ENCODE data around the gene ADAM12.
"Not testable (repeated sequence)": the region's sequence is repeated elsewhere in the genome, so short reads cannot be mapped to it uniquely, and the experiment has no call there.

The ADAM12 gene

DNA sequence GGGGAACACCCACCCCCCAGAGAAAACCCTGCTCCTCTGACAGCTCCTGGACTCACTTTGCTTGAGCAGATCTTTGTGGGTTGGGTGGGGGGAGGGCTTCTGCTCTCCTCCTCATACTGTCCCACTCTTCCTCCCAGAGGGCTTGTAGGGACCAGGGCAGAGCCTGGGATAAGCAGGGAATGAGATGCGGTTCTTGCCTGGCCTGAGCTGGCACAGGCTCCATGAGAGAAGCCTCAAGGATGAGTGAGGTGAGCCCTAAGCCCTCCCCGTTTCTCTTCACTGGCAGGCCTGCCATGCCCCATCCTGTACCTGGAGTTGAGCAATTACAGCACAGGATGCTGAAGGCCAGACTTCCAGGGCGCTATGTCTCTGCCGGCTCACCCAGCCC is 134.7 kb downstream of the ADAM12 start:
- in situ Hi-C loops (cut with HindIII; ENCODE audit: low sequenced_read_pairs), result no loop called here
- TF ChIP-seq, protein P1, sequence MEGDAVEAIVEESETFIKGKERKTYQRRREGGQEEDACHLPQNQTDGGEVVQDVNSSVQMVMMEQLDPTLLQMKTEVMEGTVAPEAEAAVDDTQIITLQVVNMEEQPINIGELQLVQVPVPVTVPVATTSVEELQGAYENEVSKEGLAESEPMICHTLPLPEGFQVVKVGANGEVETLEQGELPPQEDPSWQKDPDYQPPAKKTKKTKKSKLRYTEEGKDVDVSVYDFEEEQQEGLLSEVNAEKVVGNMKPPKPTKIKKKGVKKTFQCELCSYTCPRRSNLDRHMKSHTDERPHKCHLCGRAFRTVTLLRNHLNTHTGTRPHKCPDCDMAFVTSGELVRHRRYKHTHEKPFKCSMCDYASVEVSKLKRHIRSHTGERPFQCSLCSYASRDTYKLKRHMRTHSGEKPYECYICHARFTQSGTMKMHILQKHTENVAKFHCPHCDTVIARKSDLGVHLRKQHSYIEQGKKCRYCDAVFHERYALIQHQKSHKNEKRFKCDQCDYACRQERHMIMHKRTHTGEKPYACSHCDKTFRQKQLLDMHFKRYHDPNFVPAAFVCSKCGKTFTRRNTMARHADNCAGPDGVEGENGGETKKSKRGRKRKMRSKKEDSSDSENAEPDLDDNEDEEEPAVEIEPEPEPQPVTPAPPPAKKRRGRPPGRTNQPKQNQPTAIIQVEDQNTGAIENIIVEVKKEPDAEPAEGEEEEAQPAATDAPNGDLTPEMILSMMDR (IDR thresholded peaks at IDR 0.05; ENCODE audit: low read depth, low read length, missing control alignments), result no peak
- DNase-seq (ENCODE audit: low read depth), result no peak
- H3K4me3 ChIP-seq (ENCODE audit: low read depth, low read length), result no peak overlapping the region

DNA sequence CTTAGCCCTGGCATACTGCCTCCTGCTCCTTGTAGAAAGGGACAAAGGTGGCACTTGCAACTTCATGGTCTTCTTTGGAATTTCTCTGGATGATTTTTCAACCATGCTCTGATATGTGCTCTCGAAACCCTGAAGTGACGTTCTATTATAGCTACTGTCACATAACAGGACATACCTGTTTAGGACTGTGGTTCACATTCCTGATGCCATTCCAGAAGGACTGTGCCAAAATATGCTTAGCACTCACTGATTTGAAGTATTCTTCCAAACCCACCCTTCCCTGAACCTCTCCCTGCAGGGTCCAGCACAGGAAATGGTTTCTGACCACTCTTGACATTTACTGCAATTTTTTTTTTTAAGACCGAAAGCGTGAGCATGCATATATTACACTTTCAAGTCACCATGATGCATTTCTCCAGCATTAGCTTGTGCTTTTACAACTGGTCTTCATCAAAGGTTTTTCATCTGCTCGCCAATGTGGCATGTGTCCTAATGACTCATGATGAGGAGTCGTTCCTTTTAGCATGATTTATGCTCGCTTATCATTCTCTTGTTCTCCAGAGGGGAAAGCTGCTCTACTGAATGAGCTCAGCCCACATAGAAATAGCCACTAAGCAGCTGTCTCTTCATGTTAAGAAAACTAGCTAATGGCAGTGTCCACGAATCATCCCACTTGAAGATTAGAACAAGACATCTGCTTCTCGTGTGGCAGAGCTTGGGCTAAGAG is 135.2 kb downstream of the ADAM12 start:
- peak; percentile 99 for DNase-seq (ENCODE audit: low read depth)
- TF ChIP-seq, protein P1 (IDR thresholded peaks at IDR 0.05; ENCODE audit: low read depth, low read length, missing control alignments), result no peak
- in situ Hi-C loops (cut with HindIII; ENCODE audit: low sequenced_read_pairs), result no loop called here
- no peak overlapping the region for H3K4me3 ChIP-seq (ENCODE audit: low read depth, low read length)

DNA sequence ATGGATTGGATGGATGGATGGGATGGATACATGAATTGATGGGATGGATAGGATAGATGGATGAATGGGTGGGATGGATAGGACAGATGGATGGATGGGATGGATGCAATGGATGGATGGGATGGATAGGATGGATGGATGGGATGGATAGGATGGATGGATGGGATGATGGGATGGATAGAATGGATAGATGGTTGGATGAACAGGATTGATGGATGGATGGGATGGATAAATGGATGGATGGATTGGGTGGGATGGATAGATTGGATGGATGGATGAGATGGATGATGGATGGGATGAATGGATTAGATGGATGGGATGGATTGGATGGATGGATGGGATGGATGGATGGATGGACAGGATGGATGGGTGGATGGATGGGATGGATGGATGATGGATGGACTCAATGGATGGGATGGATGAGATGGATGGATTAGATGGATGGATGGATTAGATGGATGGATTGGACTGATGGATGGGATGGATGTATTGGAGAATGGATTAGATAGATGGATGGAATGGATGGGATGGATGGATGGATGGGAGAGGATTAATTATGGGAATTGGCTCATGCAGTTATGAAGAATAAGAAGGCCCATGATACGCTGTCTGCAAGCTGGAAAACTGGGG is 136.4 kb downstream of the ADAM12 start:
- TF ChIP-seq, protein P1 (IDR thresholded peaks at IDR 0.05; ENCODE audit: low read depth, low read length, missing control alignments), result no peak
- in situ Hi-C loops (cut with HindIII; ENCODE audit: low sequenced_read_pairs), result no loop called here
- no peak for DNase-seq (ENCODE audit: low read depth)
- H3K4me3 ChIP-seq (ENCODE audit: low read depth, low read length), result no peak overlapping the region

DNA sequence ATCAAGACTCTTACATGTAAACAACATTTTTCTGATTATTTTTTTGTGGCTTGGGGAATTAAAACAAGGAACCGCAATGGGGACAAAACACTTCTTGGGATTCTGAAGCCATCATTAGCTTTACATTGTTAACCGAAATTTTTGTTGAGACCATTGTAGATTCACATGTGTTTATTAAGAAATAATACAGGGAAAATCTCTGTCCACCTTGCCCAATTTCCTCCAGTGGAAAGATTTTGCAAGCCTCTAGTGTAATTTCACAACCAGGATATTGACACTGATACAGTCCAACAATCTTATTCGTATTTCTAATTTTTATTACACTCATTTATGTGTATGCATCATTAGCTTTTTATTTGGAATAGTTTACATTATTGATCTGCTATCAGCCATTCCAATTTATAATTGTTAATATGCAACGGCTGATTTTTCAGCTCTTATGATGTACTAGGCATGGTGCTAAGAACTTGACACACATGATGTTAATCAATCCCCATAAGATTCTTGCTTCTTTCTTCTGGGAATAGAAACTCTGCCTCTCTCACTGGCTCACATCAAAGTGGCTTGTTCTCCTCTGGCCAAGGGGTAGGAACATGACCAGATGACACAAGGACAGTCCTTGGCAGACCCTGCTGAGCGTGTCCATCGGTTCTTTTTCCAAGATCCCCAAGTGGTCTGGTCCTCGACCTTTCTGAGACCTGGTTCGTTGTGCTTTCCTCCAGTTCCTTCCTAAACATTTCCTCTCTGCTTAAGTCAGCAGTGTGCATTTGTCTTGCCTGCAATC is 137.6 kb downstream of the ADAM12 start:
- H3K4me3 ChIP-seq (ENCODE audit: low read depth, low read length), result no peak overlapping the region
- in situ Hi-C loops (cut with HindIII; ENCODE audit: low sequenced_read_pairs), result no loop called here
- TF ChIP-seq, protein P1 (IDR thresholded peaks at IDR 0.05; ENCODE audit: low read depth, low read length, missing control alignments), result no peak
- no peak for DNase-seq (ENCODE audit: low read depth)

DNA sequence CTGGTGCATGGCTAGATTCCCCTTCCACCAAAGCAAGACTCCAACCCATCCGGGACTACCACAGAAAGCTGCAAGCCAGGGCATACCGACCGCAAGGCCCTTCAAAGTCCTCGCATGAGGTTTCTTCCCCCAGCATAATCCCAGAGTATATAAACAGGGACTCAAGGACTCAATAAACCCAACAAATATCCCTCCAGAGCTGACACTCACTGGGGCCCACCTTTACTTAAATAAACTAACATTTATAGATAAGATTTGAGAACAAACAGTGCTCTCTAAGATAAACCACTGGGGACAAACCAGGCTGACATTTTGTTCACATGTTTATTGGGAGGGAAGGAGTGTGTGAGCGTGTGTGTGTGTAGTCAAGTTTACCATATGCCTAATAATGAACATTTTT is 138.2 kb downstream of the ADAM12 start:
- in situ Hi-C loops (cut with HindIII; ENCODE audit: low sequenced_read_pairs), result no loop called here
- no peak overlapping the region for H3K4me3 ChIP-seq (ENCODE audit: low read depth, low read length)
- TF ChIP-seq, protein P1 (IDR thresholded peaks at IDR 0.05; ENCODE audit: low read depth, low read length, missing control alignments), result no peak
- no peak for DNase-seq (ENCODE audit: low read depth)

DNA sequence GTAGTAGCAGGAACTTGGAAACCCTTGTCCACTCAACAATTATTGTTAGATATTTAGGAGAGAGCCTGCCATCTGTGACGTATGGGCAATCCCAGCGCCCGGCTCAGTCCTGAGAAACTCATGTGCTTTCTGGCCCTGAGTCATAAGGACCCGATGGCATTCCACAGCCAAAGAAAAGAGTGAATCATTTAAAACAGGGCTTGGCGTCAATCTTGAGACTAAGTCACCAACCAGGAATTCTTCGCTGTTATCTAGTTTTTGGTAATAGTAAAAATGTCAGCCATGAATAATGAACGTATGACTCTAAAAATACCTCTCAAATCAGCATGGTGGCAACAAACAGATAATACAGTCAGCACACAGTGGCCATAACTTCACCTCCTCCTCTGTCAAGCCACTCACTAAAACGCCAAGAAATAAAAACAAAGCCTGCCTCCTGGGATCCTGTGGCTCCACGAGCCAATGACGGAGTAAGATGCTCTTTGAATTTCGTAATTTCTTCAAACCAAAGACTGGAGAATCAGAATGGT is 140.8 kb downstream of the ADAM12 start:
- peak; percentile 99 for DNase-seq (ENCODE audit: low read depth)
- in situ Hi-C loops (cut with HindIII; ENCODE audit: low sequenced_read_pairs), result no loop called here
- TF ChIP-seq, protein P1 (IDR thresholded peaks at IDR 0.05; ENCODE audit: low read depth, low read length, missing control alignments), result no peak
- no peak overlapping the region for H3K4me3 ChIP-seq (ENCODE audit: low read depth, low read length)

DNA sequence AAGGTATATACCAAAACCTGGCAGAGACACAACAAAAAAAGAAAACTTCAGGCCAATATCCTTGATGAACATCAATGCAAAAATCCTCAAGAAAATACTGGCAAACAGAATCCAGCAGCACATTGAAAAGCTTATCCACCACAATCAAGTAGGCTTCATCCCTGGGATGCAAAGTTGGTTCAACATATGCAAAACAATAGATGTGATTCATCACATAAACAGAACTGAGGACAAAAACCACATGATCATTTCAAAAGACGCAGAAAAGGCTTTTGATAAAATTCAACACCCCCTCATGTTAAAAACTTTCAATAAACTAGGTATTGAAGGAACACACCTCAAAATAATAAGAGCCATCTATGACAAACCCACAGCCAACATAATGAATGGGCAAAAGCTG is 141.9 kb downstream of the ADAM12 start:
- DNase-seq (ENCODE audit: low read depth); in situ Hi-C loops (cut with HindIII; ENCODE audit: low sequenced_read_pairs); H3K4me3 ChIP-seq (ENCODE audit: low read depth, low read length): not testable (repeated sequence)
